Aorta (tissue), 5 donors: ENCODE measurements around the gene ITGBL1. TPM values are rescaled to one million over a fixed set of nuclear protein-coding genes. Genes with fewer than 3 reads are reported as not detected.
A peak's percentile ranks its signal among the peaks of the same experiment; 100 is the strongest.

ENCODE experiments used
- ATAC-seq: fragments of 200-7000 bp; cut with Tn5 transposase; one replicate; pipeline ENCODE4 v1.9.1; 2022; ENCODE audit warnings: moderate library complexity; ENCODE audit not compliant: low FRiP score
- DNase-seq, 2 donors: peaks; one replicate each; pipeline ENCODE4 v3.0.0-alpha.2; 2020
- H3K27ac ChIP-seq, 2 donors: one replicate each; pipeline ENCODE4 v1.5.1; 2013; ENCODE audit warnings: low read length in 2 of 2, mild to moderate bottlenecking in 2 of 2, moderate library complexity in 2 of 2, control low read depth in 1 of 2, inconsistent platforms in 1 of 2, low read depth in 1 of 2
- H3K27me3 ChIP-seq, 2 donors: one replicate each; pipeline ENCODE4 v1.6.1; 2013; ENCODE audit warnings: control low read depth in 1 of 2, low read length in 1 of 2, mild to moderate bottlenecking in 1 of 2, moderate library complexity in 1 of 2; ENCODE audit not compliant: insufficient read depth in 2 of 2, control insufficient read depth in 1 of 2
- H3K36me3 ChIP-seq, 2 donors: one replicate each; pipeline ENCODE4 v1.6.1; 2013; ENCODE audit warnings: control low read depth in 1 of 2, low read length in 1 of 2, mild to moderate bottlenecking in 1 of 2; ENCODE audit not compliant: insufficient read depth in 2 of 2, control insufficient read depth in 1 of 2
- H3K4me1 ChIP-seq, 2 donors: one replicate each; pipeline ENCODE4 v1.6.1; 2013; ENCODE audit warnings: low read length in 2 of 2, control low read depth in 1 of 2, mild to moderate bottlenecking in 1 of 2, moderate library complexity in 1 of 2; ENCODE audit not compliant: insufficient read depth in 2 of 2, control insufficient read depth in 1 of 2
- H3K4me3 ChIP-seq, 2 donors: one replicate each; pipeline ENCODE4 v1.5.1; 2013; ENCODE audit warnings: low read length in 2 of 2, control low read depth in 1 of 2, mild to moderate bottlenecking in 1 of 2
- H3K9me3 ChIP-seq: one replicate; pipeline ENCODE4 v1.6.1; 2013; ENCODE audit warnings: mild to moderate bottlenecking, low read length; ENCODE audit not compliant: control insufficient read depth
- WGBS, 2 donors: extraction: QIAGEN DNeasy Blood & Tissue Kit; methylation state at CpG; one replicate each; pipeline ENCODE4 v1.1.7; 2013; 5-methylcytosine and 5-hydroxymethylcytosine counted together
- intact Hi-C, 2 donors: fragments of 100-400 bp; cut with DNase I; formaldehyde crosslinking; loops; one replicate each; pipeline versions ENCODE4 v1.14.2 to v1.15.0; 2022
- polyA plus RNA-seq, 2 donors: library from polyadenylated mRNA; stranded (reverse); fragments of 200-250 nt; gene quantifications; one replicate each; pipeline ENCODE4 v1.2.3, GENCODE V29; 2013
- total RNA-seq, 2 donors: library from RNA; stranded (reverse); fragmentation: NEBNext Ultra II Directional; extraction: Animal tissue kit (Norgen Biotek cat#: 25700); gene quantifications; one replicate each; pipeline ENCODE4 v1.2.1, GENCODE V29; 2021
- donor health status: healthy with polysubstance abuse.
- donor health status: Bipolar disorder and iron deficiency.
- donor health status: DM: no; HTN: no; CAD: no.
- donor health status: DM: no; HTN: no; CAD: no.
- donor health status: DM: yes; HTN: yes; CAD: no.

The ITGBL1 gene
- total and polyA plus RNA-seq, 4 donors: 110 to 144 (median 121) TPM

GRCh38 chr13:101417043-101417406 lies 35.5 kb upstream of the ITGBL1 start:
- H3K4me3 ChIP-seq: peak overlapping the region; percentile 83 to 90
- no peaks in the 10 kb centered on the region for H3K27me3 ChIP-seq

GRCh38 chr13:101417501-101417900 lies 35.0 kb upstream of the ITGBL1 start:
- no peak overlapping the region for H3K4me3 ChIP-seq
- H3K36me3 ChIP-seq: no peaks in the 10 kb centered on the region
- intact Hi-C loops: no loop called here
- H3K4me1 ChIP-seq: no peaks in the 10 kb centered on the region
- ATAC-seq (no peak), DNase-seq (no peak)
- no peak overlapping the region for H3K27ac ChIP-seq
- no peaks in the 10 kb centered on the region for H3K27me3 ChIP-seq
- 90 to 92% methylated on average over 5 of the region's 5 CpGs for WGBS, 2 donors
- H3K9me3 ChIP-seq: no peaks in the 10 kb centered on the region

More at GRCh38 chr13:101417043-101417406, 35.5 kb upstream of the ITGBL1 start:
- DNase-seq (no peak), ATAC-seq (peak; percentile 45)
- Histone ChIP-seq H3K9me3 (no peaks in the 10 kb centered on the region), H3K27ac (no peak overlapping the region), H3K4me1 (no peaks in the 10 kb centered on the region), H3K36me3 (no peaks in the 10 kb centered on the region)
- WGBS, 2 donors: 4 to 5% methylated on average over 3 of the region's 3 CpGs
- intact Hi-C loops: no loop called here

GRCh38 chr13:101423872-101424271 lies 28.6 kb upstream of the ITGBL1 start:
- H3K27me3 ChIP-seq: no peaks in the 10 kb centered on the region
- WGBS, 2 donors: 98 to 100% methylated on average over 2 of the region's 2 CpGs
- H3K4me1 ChIP-seq: no peaks in the 10 kb centered on the region
- H3K36me3 ChIP-seq: no peaks in the 10 kb centered on the region
- ATAC-seq (no peak), DNase-seq (no peak)
- no peak overlapping the region for H3K4me3 ChIP-seq
- no peaks in the 10 kb centered on the region for H3K9me3 ChIP-seq
- intact Hi-C loops: no loop called here
- H3K27ac ChIP-seq: no peak overlapping the region

- no peaks in the 10 kb centered on the region for H3K27me3 ChIP-seq
- intact Hi-C loops: no loop called here
- DNase-seq: no peak
- 74 to 76% methylated on average over 6 of the region's 6 CpGs for WGBS, 2 donors
- H3K4me1 ChIP-seq: no peaks in the 10 kb centered on the region
- no peaks in the 10 kb centered on the region for H3K9me3 ChIP-seq
- peak; percentile 47 for ATAC-seq
- no peaks in the 10 kb centered on the region for H3K36me3 ChIP-seq
- H3K4me3 ChIP-seq: no peak overlapping the region
- no peak overlapping the region for H3K27ac ChIP-seq
Measured at GRCh38 chr13:101424381-101425155, 27.9 kb upstream of the ITGBL1 start.

GRCh38 chr13:101425156-101425471 lies 27.4 kb upstream of the ITGBL1 start:
- intact Hi-C loops: no loop called here

GRCh38 chr13:101425623-101426022 lies 26.9 kb upstream of the ITGBL1 start:
- Histone ChIP-seq H3K27ac (no peak overlapping the region), H3K4me3 (no peak overlapping the region), H3K9me3 (no peaks in the 10 kb centered on the region), H3K36me3 (no peaks in the 10 kb centered on the region), H3K4me1 (no peaks in the 10 kb centered on the region), H3K27me3 (no peaks in the 10 kb centered on the region)
- DNase-seq (no peak), ATAC-seq (no peak)
- 81 to 88% methylated on average over 10 of the region's 10 CpGs for WGBS, 2 donors
- intact Hi-C loops: no loop called here

More at GRCh38 chr13:101425156-101425471, 27.4 kb upstream of the ITGBL1 start:
- Histone ChIP-seq H3K27me3 (no peaks in the 10 kb centered on the region), H3K9me3 (no peaks in the 10 kb centered on the region), H3K27ac (no peak overlapping the region), H3K4me1 (no peaks in the 10 kb centered on the region), H3K36me3 (no peaks in the 10 kb centered on the region), H3K4me3 (no peak overlapping the region)
- ATAC-seq (no peak), DNase-seq (no peak)
- WGBS, 2 donors: 93 to 98% methylated on average over 3 of the region's 3 CpGs

GRCh38 chr13:101429733-101430132 lies 22.7 kb upstream of the ITGBL1 start:
- no peak overlapping the region for H3K4me3 ChIP-seq
- H3K4me1 ChIP-seq: no peaks in the 10 kb centered on the region
- intact Hi-C loops: no loop called here
- H3K27ac ChIP-seq: no peak overlapping the region
- H3K36me3 ChIP-seq: no peaks in the 10 kb centered on the region
- no peak for ATAC-seq
- H3K27me3 ChIP-seq: no peaks in the 10 kb centered on the region
- no peak for DNase-seq
- 97 to 99% methylated on average over 3 of the region's 3 CpGs for WGBS, 2 donors
- H3K9me3 ChIP-seq: no peaks in the 10 kb centered on the region

GRCh38 chr13:101433895-101434294 lies 18.6 kb upstream of the ITGBL1 start:
- Histone ChIP-seq H3K36me3 (no peaks in the 10 kb centered on the region), H3K27me3 (no peaks in the 10 kb centered on the region), H3K4me1 (no peaks in the 10 kb centered on the region), H3K27ac (no peak overlapping the region), H3K9me3 (no peaks in the 10 kb centered on the region), H3K4me3 (no peak overlapping the region)
- DNase-seq (no peak), ATAC-seq (no peak)
- intact Hi-C loops: no loop called here

GRCh38 chr13:101434486-101434885 lies 18.0 kb upstream of the ITGBL1 start:
- no peak for ATAC-seq
- DNase-seq: no peak
- no peak overlapping the region for H3K27ac ChIP-seq
- no peaks in the 10 kb centered on the region for H3K4me1 ChIP-seq
- H3K36me3 ChIP-seq: no peaks in the 10 kb centered on the region
- 95 to 98% methylated on average over 3 of the region's 3 CpGs for WGBS, 2 donors
- H3K9me3 ChIP-seq: no peaks in the 10 kb centered on the region
- intact Hi-C loops: no loop called here
- no peak overlapping the region for H3K4me3 ChIP-seq
- H3K27me3 ChIP-seq: no peaks in the 10 kb centered on the region
